Loucy (cell line): Measurements from ENCODE around the gene ANKRD34A.

Experiments
- CTCF ChIP-seq: fragments of 200-600 bp; sonication (generic); conservative IDR thresholded peaks from 2 replicates; pipeline ENCODE4 v1.5.1; 2014; ENCODE audit warnings: mild to moderate bottlenecking, antibody characterized with exemption, low read length
- EZH2phosphoT487 ChIP-seq: fragments of 200-600 bp; IDR thresholded peaks from 2 replicates; pipeline ENCODE4 v1.6.1; 2018; ENCODE audit warnings: antibody characterized with exemption, mild to moderate bottlenecking, moderate library complexity, borderline replicate concordance

- TF ChIP-seq CTCF (no peak), EZH2phosphoT487 (no peak)
These were observed 5.0 kb downstream of the ANKRD34A start for GRCh38 chr1:145959333-145959732.
